Tibial artery (tissue), 4 donors: ENCODE results near the gene MYZAP.

Experiments
- DNase-seq, 2 donors: peaks; one replicate each; pipeline ENCODE4 v3.0.0-alpha.2; 2019
- H3K27ac ChIP-seq, 2 donors: fragments of 200-600 bp; sonication (generic) in 1 of 2; 1 replicate in 1 of 2; 2 replicates in 1 of 2; pipeline ENCODE4 v1.5.1; 2018 to 2019; ENCODE audit warnings: mild to moderate bottlenecking in 1 of 2
- H3K27me3 ChIP-seq, 2 donors: fragments of 200-600 bp; sonication (generic) in 1 of 2; one replicate each; pipeline versions ENCODE4 v1.5.1 to v1.6.0; 2016 to 2019
- H3K36me3 ChIP-seq, 3 donors: fragments of 200-600 bp; sonication (generic) in 2 of 3; one replicate each; pipeline ENCODE4 v1.5.1; 2016 to 2019; ENCODE audit warnings: mild to moderate bottlenecking in 2 of 3
- H3K4me1 ChIP-seq, 4 donors: fragments of 200-600 bp; sonication (generic) in 2 of 4; 1 replicate in 3 of 4; 2 replicates in 1 of 4; pipeline ENCODE4 v1.5.1; 2016 to 2019
- H3K4me3 ChIP-seq, 2 donors: fragments of 200-600 bp; sonication (generic) in 1 of 2; 1 replicate in 1 of 2; 2 replicates in 1 of 2; pipeline ENCODE4 v1.5.1; 2018 to 2019; ENCODE audit warnings: mild to moderate bottlenecking in 2 of 2
- H3K9me3 ChIP-seq, 3 donors: fragments of 200-600 bp; sonication (generic) in 1 of 3; one replicate each; pipeline ENCODE4 v1.5.1; 2016 to 2019
- intact Hi-C: fragments of 100-400 bp; cut with DNase I; formaldehyde crosslinking; loops from one replicate; pipeline ENCODE4 v1.15.0; 2023; ENCODE audit warnings: low total_unique reads
- TF ChIP-seq, protein P1 (sequence below), 2 experiments: fragments of 200-600 bp in 1 of 2; fragments of 450-650 bp in 1 of 2; IDR thresholded peaks; one replicate each; pipeline ENCODE4 v1.5.1; 2017 to 2019; ENCODE audit warnings: antibody characterized with exemption in 2 of 2, mild to moderate bottlenecking in 1 of 2, moderate library complexity in 1 of 2

MYZAP gene

DNA sequence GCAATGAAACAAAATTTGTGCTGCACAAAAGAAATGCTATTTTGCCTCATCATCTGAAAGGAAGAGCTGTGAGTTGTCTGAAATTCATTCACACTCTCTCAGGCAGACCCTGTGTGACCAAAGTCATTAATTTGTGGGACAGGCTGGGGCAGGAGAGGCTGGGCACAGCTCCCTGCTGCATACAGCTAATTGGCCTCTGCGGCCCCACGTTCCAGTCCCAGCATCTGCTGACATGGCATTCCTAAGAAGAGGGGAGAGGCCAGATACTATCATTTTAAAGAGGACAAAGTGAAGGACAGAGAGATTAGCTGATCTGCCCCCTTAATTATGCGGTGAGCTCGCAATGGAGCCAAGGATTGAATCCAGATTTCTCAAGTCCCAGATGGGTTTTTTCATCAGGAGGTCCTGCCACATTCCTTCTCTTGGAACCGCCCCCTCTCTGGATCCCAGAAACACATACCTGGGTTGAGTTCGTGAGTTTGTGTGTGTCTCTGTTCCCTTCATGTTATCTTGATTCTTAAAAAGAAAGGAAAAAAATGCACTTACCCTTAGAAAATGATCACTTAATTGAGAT is 139.9 kb downstream of the MYZAP start:
- intact Hi-C loops = loop anchor here (2.0 kb wide), 1 partner anchor 57 kb away; no protein-coding TSS in a partner anchor
- Histone ChIP-seq H3K4me3 (no peak overlapping the region), H3K27me3 (no peaks in the 10 kb centered on the region), H3K4me1 (peaks cover 0 to 10% (median 2%) of the 10 kb centered on the region in 4 donors), H3K36me3 (no peaks in the 10 kb centered on the region), H3K9me3 (no peaks in the 10 kb centered on the region), H3K27ac (no peak overlapping the region)
- DNase-seq = no peak
- TF ChIP-seq, protein P1, sequence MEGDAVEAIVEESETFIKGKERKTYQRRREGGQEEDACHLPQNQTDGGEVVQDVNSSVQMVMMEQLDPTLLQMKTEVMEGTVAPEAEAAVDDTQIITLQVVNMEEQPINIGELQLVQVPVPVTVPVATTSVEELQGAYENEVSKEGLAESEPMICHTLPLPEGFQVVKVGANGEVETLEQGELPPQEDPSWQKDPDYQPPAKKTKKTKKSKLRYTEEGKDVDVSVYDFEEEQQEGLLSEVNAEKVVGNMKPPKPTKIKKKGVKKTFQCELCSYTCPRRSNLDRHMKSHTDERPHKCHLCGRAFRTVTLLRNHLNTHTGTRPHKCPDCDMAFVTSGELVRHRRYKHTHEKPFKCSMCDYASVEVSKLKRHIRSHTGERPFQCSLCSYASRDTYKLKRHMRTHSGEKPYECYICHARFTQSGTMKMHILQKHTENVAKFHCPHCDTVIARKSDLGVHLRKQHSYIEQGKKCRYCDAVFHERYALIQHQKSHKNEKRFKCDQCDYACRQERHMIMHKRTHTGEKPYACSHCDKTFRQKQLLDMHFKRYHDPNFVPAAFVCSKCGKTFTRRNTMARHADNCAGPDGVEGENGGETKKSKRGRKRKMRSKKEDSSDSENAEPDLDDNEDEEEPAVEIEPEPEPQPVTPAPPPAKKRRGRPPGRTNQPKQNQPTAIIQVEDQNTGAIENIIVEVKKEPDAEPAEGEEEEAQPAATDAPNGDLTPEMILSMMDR (IDR thresholded peaks at IDR 0.05) = no peak

DNA sequence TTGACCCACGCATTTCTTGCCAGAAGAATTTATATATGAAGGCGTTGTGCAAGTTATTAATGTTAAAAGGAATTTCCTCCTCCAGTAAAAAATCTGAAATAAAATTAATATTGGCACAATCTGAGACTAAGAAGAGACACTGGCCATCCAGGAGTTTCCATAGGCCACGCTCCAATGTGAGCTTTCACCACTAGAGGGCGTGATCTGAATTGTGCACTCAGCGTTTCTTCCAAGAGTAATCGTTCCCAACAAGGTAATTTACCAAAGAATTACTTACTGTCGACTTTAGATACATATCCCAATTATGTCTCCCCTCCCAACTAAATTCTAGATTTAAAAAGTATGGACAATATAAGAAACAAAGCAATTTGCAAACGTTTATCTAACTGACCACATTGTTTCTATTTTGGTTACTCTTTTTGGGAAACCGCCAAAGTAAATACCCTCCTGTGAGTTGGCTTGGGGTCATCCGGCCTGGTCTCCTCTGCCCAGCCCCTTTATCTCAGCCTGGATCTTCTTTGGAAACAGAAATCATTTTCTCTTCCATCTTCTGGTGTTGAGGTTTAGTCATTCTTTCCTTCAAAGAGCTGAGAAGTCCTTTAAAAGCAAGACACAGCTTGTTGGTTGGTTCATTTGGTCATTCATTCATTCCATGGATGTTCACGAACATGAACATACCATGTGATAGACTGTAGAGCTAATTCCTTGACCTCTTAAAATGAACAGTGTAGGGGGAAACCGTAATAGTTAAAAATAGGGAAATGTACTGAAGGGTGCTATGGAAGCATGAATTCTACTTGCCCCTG is 141.0 kb downstream of the MYZAP start:
- TF ChIP-seq, protein P1 (IDR thresholded peaks at IDR 0.05) = peak; percentile 65 to 70
- Histone ChIP-seq H3K27me3 (no peaks in the 10 kb centered on the region), H3K9me3 (no peaks in the 10 kb centered on the region), H3K4me3 (no peak overlapping the region), H3K36me3 (no peaks in the 10 kb centered on the region), H3K4me1 (peaks cover 0 to 5% (median 0%) of the 10 kb centered on the region in 4 donors), H3K27ac (no peak overlapping the region)
- peak in 1 of 2 donors; percentile 46 for DNase-seq
- intact Hi-C loops = no loop called here

DNA sequence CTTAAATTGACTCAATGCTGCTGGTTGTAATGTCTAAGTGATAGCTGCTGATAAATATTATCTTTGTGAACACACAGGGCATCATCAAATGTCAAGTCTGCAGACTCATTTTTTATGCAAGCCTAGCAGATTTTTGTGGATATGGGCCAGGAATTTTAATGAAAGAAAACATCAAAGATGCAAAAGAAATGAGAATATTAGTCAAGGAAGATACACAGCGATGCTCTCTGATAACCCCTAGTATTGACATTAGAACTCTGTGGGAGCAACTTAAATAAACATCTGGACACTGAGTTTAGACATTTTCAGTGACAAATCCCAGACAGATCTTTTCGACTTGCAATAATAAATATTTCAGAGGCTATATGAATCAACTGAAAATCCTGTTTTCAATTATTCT is 143.2 kb downstream of the MYZAP start:
- DNase-seq = no peak
- H3K4me3 ChIP-seq = no peak overlapping the region
- TF ChIP-seq, protein P1 (IDR thresholded peaks at IDR 0.05) = no peak
- intact Hi-C loops = no loop called here
- H3K4me1 ChIP-seq = peaks cover 0 to 5% (median 0%) of the 10 kb centered on the region in 4 donors
- no peak overlapping the region for H3K27ac ChIP-seq
- no peaks in the 10 kb centered on the region for H3K9me3 ChIP-seq
- H3K27me3 ChIP-seq = no peaks in the 10 kb centered on the region
- no peaks in the 10 kb centered on the region for H3K36me3 ChIP-seq
